ENCODE data around the gene PAX7. TPM values are rescaled to one million over a fixed set of nuclear protein-coding genes. Genes with fewer than 3 reads are reported as not detected.

Gene PAX7
- total RNA-seq, 4 donors from 2014 or later = not detected

- TF ChIP-seq CTCF (IDR thresholded peaks at IDR 0.05; ENCODE audit: low read depth) = no peak
These were observed 106.3 kb downstream of the PAX7 start for GRCh38 chr1:18736958-18737357.

- TF ChIP-seq CTCF (IDR thresholded peaks at IDR 0.05; ENCODE audit: low read depth) = no peak
These were observed 107.5 kb downstream of the PAX7 start for GRCh38 chr1:18738126-18738525.

GRCh38 chr1:18738617-18739016, 108.0 kb downstream of the PAX7 start:
- TF ChIP-seq CTCF (IDR thresholded peaks at IDR 0.05; ENCODE audit: low read depth) = no peak

GRCh38 chr1:18739408-18739807, 108.8 kb downstream of the PAX7 start:
- no peak for TF ChIP-seq CTCF (IDR thresholded peaks at IDR 0.05; ENCODE audit: low read depth)

GRCh38 chr1:18739897-18740296, 109.3 kb downstream of the PAX7 start:
- TF ChIP-seq CTCF (IDR thresholded peaks at IDR 0.05; ENCODE audit: low read depth) = no peak

GRCh38 chr1:18740617-18741016, 110.0 kb downstream of the PAX7 start:
- no peak for TF ChIP-seq CTCF (IDR thresholded peaks at IDR 0.05; ENCODE audit: low read depth)

DNA sequence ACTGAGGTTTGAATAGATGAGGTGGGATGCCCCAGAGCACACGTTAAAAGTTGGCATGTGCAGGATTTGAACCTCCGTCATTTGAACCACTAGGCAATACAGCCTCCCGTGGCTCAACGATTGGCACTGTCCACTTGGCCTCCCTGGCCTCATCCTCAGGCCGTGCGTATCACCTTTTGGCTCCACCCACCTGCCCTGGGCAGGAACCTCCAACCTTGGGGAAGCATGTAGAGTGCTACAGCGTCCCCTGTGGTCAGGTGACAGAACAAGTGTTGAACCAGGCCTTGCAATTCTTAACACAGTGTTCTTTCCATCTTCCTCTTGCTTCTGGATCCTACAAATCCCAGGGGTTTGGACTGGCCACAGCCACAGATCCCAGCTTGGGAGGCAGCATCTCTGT, 112.6 kb downstream of the PAX7 start:
- TF ChIP-seq CTCF (IDR thresholded peaks at IDR 0.05; ENCODE audit: low read depth) = no peak
